K562 (cell line): ENCODE data around the gene EEF2K. TPM values are rescaled to one million over a fixed set of nuclear protein-coding genes. Genes with fewer than 3 reads are reported as not detected.
A peak's percentile ranks its signal among the peaks of the same experiment; 100 is the strongest.

Experiments
- BHLHE40 ChIP-seq: IDR thresholded peaks from 2 replicates; pipeline ENCODE4 v1.6.1; 2011; ENCODE audit warnings: low read length, improper control_type of control experiment
- EP400 ChIP-seq: fragments of 450-650 bp; IDR thresholded peaks from 2 replicates; pipeline ENCODE4 v1.6.1; 2017; ENCODE audit warnings: antibody characterized with exemption, mild to moderate bottlenecking, moderate library complexity
- HDAC1 ChIP-seq, 2 experiments: fragments of 450-650 bp; IDR thresholded peaks; 2 replicates each; pipeline ENCODE4 v1.6.1; 2016 to 2017; ENCODE audit warnings: inconsistent platforms in 1 of 2, mild to moderate bottlenecking in 1 of 2, moderate library complexity in 1 of 2
- JUND ChIP-seq, 2 experiments: IDR thresholded peaks; 2 replicates in 1 of 2; 3 replicates in 1 of 2; pipeline ENCODE4 v1.6.1; 2011; ENCODE audit warnings: borderline replicate concordance in 2 of 2, low read depth in 2 of 2, low read length in 2 of 2, improper control_type of control experiment in 1 of 2, missing biosample characterization in 1 of 2, missing genetic modification characterization in 1 of 2, missing genetic modification reagents in 1 of 2
- RB1 ChIP-seq: fragments of 450-650 bp; IDR thresholded peaks from 2 replicates; pipeline ENCODE4 v1.6.1; 2017; ENCODE audit warnings: low read depth, mild to moderate bottlenecking
- RBM22 ChIP-seq: fragments of 200-400 bp; formaldehyde crosslinking; IDR thresholded peaks from 2 replicates; pipeline ENCODE4 v1.6.1; 2018; ENCODE audit warnings: low read length, low read depth; ENCODE audit not compliant: poor library complexity, severe bottlenecking
- STAT5A ChIP-seq: IDR thresholded peaks from 2 replicates; pipeline ENCODE4 v1.6.1; 2012; ENCODE audit warnings: low read length, inconsistent platforms, borderline replicate concordance
- TEAD4 ChIP-seq, 2 experiments: sonication (generic) in 1 of 2; formaldehyde crosslinking in 1 of 2; IDR thresholded peaks; 2 replicates each; pipeline versions ENCODE4 v1.6.1 to v1.8.0; 2012 to 2022; ENCODE audit warnings: borderline replicate concordance in 1 of 2, inconsistent platforms in 1 of 2, low read length in 1 of 2, mild to moderate bottlenecking in 1 of 2, missing genetic modification reagents in 1 of 2
- TOE1 ChIP-seq, 2 experiments: fragments of 450-650 bp in 1 of 2; sonication (generic) in 1 of 2; formaldehyde crosslinking in 1 of 2; IDR thresholded peaks; 2 replicates each; pipeline versions ENCODE4 v1.7.1 to v1.8.0; 2016 to 2022; ENCODE audit warnings: borderline replicate concordance in 2 of 2, mild to moderate bottlenecking in 2 of 2, antibody characterized with exemption in 1 of 2, inconsistent platforms in 1 of 2, low read depth in 1 of 2, missing genetic modification reagents in 1 of 2, moderate library complexity in 1 of 2
- ZKSCAN1 ChIP-seq: fragments of 150-350 bp; IDR thresholded peaks from 2 replicates; pipeline ENCODE4 v1.6.1; 2016; ENCODE audit warnings: low read depth, low read length
- ZNF274 ChIP-seq: IDR thresholded peaks from 2 replicates; pipeline ENCODE4 v1.6.1; 2011; ENCODE audit warnings: low read depth, mild to moderate bottlenecking, low read length, moderate library complexity, borderline replicate concordance
- ZNF764 ChIP-seq: fragments of 250-450 bp; sonication (Bioruptor Pico); IDR thresholded peaks from 2 replicates; pipeline ENCODE4 v1.4.0; 2020; ENCODE audit warnings: low read depth, mild to moderate bottlenecking, moderate library complexity
- polyA plus RNA-seq, 8 experiments: library from polyadenylated mRNA; depleted of rRNA in 4 of 8; stranded (reverse) in 5 of 8; unstranded in 3 of 8; fragments of >200 nt; fragmentation: Nextera tagmentation in 2 of 8; fragmentation: Illumina TruSeq in 1 of 8; extraction: Ambion mirVana in 2 of 8; extraction: Trizol in 1 of 8; gene quantifications; 2 replicates each; pipeline versions ENCODE4 v1.2.1 to v1.2.3, GENCODE V29; 2011 to 2014; ENCODE audit warnings: inconsistent platforms in 1 of 8, missing spikeins in 1 of 8
- total RNA-seq, 7 experiments: library from RNA; depleted of rRNA in 6 of 7; stranded (reverse); fragments of >200 nt in 6 of 7; fragmentation: Illumina TruSeq in 2 of 7; extraction: Trizol in 2 of 7; gene quantifications; 2 replicates each; pipeline versions ENCODE4 v1.2.1 to v1.2.3, GENCODE V29; 2011 to 2021; ENCODE audit warnings: low replicate concordance in 1 of 7
- TF ChIP-seq, protein P1 (sequence below): fragments of 450-650 bp; IDR thresholded peaks from 2 replicates; pipeline ENCODE4 v1.6.1; 2016; ENCODE audit warnings: mild to moderate bottlenecking, moderate library complexity

Gene EEF2K
- total and polyA plus RNA-seq, 9 of the 15 experiments (the other 6 are each of a cell fraction or from before 2014, with no cell fraction given): 3.0 to 35.2 (median 12.2) TPM

DNA sequence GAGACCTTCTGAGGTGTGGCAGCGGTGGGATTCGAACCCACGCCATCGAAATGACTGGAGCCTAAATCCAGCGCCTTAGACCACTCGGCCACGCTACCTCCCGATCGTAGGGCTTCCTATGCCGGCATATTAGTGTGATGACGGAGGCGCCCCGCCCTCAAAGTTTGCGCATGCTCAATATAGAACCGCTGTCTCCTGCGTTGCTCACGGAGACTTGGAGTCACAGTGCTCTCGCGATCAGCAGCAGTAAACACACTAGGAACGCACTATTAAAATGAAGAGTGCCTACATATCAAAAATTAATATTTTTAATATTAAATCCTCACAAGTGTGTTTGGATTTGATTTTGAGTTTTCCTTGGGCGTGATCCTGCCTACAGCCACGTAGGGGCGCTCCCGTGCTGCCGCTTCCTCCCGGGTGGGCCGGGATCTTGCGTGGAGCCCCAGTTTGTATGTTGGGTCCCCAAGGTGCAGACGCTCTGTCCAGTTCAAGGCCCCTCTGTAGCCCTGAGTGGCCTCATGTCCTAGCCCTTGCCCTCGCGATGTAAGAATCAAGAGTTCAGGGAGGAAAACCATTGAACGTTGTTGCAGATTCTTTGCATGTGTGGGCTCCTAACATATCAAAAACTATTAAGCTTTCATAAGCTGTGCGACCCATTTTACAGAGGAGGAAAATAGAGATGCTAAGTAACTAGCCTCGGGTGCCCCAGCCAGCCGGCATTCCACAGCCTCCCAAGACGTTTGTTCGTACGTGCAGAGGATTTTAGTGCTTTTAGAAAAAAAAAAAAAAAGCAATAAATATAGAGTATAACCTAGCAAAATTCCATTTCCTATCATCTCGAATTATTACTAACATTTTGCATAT, 10.2 kb upstream of the EEF2K start (continued):
- TF ChIP-seq EP400 (peak; percentile 42), STAT5A (0 out of 2 replicates have a peak, but pooled peaks have one; percentile 34), JUND (IDR thresholded peaks at IDR 0.05; ENCODE audit: borderline replicate concordance, low read depth, low read length) (peak; percentile 55), JUND (tag; IDR thresholded peaks at IDR 0.05; ENCODE audit: borderline replicate concordance, low read depth, low read length) (peak; percentile 22; the same call in 1 of the 3 replicates), ZKSCAN1 (peak; percentile 88), HDAC1 (IDR thresholded peaks at IDR 0.05) (peak; percentile 18 to 95; a peak in 3 of 4 replicates), ZNF764 (CRISPR knock-in tag) (0 out of 2 replicates have a peak, but pooled peaks have one; percentile 71), BHLHE40 (0 out of 2 replicates have a peak, but pooled peaks have one; percentile 27), RBM22 (peak; percentile 82), RB1 (peak; percentile 91), TOE1 (IDR thresholded peaks at IDR 0.05; ENCODE audit: borderline replicate concordance) (no peak), TOE1 (CRISPR knock-in tag; IDR thresholded peaks at IDR 0.05; ENCODE audit: borderline replicate concordance, low read depth) (0 out of 2 replicates have a peak, but pooled peaks have one; percentile 56), ZNF274 (no peak), TEAD4 (IDR thresholded peaks at IDR 0.05; ENCODE audit: low read length) (peak; percentile 81), TEAD4 (CRISPR knock-in tag; IDR thresholded peaks at IDR 0.05; ENCODE audit: borderline replicate concordance) (no peak)
- TF ChIP-seq, protein P1, sequence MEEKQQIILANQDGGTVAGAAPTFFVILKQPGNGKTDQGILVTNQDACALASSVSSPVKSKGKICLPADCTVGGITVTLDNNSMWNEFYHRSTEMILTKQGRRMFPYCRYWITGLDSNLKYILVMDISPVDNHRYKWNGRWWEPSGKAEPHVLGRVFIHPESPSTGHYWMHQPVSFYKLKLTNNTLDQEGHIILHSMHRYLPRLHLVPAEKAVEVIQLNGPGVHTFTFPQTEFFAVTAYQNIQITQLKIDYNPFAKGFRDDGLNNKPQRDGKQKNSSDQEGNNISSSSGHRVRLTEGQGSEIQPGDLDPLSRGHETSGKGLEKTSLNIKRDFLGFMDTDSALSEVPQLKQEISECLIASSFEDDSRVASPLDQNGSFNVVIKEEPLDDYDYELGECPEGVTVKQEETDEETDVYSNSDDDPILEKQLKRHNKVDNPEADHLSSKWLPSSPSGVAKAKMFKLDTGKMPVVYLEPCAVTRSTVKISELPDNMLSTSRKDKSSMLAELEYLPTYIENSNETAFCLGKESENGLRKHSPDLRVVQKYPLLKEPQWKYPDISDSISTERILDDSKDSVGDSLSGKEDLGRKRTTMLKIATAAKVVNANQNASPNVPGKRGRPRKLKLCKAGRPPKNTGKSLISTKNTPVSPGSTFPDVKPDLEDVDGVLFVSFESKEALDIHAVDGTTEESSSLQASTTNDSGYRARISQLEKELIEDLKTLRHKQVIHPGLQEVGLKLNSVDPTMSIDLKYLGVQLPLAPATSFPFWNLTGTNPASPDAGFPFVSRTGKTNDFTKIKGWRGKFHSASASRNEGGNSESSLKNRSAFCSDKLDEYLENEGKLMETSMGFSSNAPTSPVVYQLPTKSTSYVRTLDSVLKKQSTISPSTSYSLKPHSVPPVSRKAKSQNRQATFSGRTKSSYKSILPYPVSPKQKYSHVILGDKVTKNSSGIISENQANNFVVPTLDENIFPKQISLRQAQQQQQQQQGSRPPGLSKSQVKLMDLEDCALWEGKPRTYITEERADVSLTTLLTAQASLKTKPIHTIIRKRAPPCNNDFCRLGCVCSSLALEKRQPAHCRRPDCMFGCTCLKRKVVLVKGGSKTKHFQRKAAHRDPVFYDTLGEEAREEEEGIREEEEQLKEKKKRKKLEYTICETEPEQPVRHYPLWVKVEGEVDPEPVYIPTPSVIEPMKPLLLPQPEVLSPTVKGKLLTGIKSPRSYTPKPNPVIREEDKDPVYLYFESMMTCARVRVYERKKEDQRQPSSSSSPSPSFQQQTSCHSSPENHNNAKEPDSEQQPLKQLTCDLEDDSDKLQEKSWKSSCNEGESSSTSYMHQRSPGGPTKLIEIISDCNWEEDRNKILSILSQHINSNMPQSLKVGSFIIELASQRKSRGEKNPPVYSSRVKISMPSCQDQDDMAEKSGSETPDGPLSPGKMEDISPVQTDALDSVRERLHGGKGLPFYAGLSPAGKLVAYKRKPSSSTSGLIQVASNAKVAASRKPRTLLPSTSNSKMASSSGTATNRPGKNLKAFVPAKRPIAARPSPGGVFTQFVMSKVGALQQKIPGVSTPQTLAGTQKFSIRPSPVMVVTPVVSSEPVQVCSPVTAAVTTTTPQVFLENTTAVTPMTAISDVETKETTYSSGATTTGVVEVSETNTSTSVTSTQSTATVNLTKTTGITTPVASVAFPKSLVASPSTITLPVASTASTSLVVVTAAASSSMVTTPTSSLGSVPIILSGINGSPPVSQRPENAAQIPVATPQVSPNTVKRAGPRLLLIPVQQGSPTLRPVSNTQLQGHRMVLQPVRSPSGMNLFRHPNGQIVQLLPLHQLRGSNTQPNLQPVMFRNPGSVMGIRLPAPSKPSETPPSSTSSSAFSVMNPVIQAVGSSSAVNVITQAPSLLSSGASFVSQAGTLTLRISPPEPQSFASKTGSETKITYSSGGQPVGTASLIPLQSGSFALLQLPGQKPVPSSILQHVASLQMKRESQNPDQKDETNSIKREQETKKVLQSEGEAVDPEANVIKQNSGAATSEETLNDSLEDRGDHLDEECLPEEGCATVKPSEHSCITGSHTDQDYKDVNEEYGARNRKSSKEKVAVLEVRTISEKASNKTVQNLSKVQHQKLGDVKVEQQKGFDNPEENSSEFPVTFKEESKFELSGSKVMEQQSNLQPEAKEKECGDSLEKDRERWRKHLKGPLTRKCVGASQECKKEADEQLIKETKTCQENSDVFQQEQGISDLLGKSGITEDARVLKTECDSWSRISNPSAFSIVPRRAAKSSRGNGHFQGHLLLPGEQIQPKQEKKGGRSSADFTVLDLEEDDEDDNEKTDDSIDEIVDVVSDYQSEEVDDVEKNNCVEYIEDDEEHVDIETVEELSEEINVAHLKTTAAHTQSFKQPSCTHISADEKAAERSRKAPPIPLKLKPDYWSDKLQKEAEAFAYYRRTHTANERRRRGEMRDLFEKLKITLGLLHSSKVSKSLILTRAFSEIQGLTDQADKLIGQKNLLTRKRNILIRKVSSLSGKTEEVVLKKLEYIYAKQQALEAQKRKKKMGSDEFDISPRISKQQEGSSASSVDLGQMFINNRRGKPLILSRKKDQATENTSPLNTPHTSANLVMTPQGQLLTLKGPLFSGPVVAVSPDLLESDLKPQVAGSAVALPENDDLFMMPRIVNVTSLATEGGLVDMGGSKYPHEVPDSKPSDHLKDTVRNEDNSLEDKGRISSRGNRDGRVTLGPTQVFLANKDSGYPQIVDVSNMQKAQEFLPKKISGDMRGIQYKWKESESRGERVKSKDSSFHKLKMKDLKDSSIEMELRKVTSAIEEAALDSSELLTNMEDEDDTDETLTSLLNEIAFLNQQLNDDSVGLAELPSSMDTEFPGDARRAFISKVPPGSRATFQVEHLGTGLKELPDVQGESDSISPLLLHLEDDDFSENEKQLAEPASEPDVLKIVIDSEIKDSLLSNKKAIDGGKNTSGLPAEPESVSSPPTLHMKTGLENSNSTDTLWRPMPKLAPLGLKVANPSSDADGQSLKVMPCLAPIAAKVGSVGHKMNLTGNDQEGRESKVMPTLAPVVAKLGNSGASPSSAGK: no peak; the same call in 1 of the 2 replicates
